ENCODE results near the gene OSBP2. TPM values are rescaled to one million over a fixed set of nuclear protein-coding genes. Genes with fewer than 3 reads are reported as not detected.

OSBP2 gene
- total and polyA plus RNA-seq, 2 of the 13 experiments (the other 11 are each of a cell fraction or from before 2014, with no cell fraction given): 5.0 to 7.7 TPM

DNA sequence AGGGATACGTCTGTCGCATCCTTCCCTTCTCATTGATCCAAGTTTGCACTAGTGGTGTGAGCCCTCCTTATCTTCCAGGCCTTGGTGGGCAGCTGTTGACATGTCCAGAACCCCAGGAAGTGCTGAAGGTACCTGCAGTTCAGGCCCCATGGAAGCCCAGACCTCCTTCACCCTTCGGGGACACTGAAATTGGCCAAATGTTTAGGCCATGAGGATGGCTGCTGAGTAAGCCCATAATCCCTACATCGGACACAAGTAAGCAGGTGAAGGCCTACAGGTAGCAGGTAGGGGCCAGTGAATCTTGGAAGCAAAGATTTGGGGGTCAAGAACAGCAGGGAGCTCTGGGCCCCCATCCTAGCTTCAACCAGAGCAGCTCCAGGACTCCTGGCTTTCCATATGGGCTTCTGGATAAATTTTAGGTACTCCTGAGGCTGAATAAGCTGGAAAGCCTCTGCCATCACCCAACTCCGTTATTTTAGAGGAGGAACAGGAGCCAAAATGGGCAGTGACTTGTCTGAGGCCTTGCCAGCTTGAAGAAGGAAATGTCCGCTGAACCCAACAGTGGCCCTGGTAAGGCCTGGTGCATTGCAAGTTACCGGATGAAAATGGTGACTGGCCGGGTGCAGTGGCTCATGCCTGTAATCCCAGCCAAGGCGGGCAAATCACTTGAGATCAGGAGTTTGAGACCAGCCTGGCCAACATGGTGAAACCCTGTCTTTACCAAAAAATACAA is 228.7 kb downstream of the OSBP2 start:
- in situ Hi-C loops (cut with HindIII; ENCODE audit: extremely low pct_ligation_motif_present, low pct_unique_long_range_greater_than_20kb) (loop anchor here (5.0 kb wide), 1 partner anchor 161 kb away; no protein-coding TSS in a partner anchor), intact Hi-C loops (cut with micrococcal nuclease; ENCODE audit: unreplicated experiment) (no loop called here)

DNA sequence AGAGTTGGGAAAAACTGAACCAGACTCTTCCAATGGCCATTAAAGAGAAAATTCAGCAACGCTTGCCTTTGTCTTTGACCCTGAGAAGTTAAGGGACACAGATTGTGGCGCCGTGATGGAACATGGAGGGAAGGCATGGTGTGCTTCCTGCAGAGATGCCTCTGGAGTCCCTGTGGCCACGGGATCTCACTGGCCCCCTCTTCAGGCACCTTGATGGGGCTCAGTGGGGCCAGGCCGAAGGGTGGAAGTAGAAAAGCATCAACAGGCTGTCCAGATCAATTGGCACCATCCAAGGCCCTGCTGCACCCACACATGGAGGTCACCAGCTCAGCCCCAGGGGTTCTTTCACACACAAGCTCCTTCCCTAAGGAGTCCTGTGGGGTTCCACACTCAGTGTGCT is 231.0 kb downstream of the OSBP2 start:
- no peaks in the 10 kb centered on the region; the same call in 1 of the 2 replicates for H4K20me1 ChIP-seq (ENCODE audit: insufficient read depth, low read length)
- DNase-seq (ENCODE audit: low spot score) (no peak), ATAC-seq (no peak), FAIRE-seq (no peak)
- H3K9me3 ChIP-seq (ENCODE audit: low read length): no peaks in the 10 kb centered on the region
- 0 out of 2 replicates have a peak, but pooled peaks cover 5% of the 10 kb centered on the region for H3K4me1 ChIP-seq (ENCODE audit: insufficient read depth, low read length)
- H3K79me2 ChIP-seq (ENCODE audit: insufficient read depth, low read length): no peaks in the 10 kb centered on the region
- no peak overlapping the region for H3K9ac ChIP-seq (ENCODE audit: insufficient read depth, low read depth, low read length)
- no peak overlapping the region for H3K4me3 ChIP-seq (replicated peaks in 1 of 3; ENCODE audit: insufficient read depth in 1 of 3, low read depth in 2 of 3, low read length in 3 of 3)
- ChIA-PET CTCF (ENCODE audit: low intra/inter-chr PET ratio, low total read pairs) (no interaction called here), POLR2A (interaction anchor here (1.9 kb wide), 1 partner anchor 43 kb away, joined by 5 read pairs; the partner anchor contains the start of genes MORC2 and TUG1)
- H3K4me2 ChIP-seq (ENCODE audit: low read depth, low read length): no peak overlapping the region
- intact Hi-C loops (cut with micrococcal nuclease; ENCODE audit: unreplicated experiment): no loop called here
- H3K27ac ChIP-seq (ENCODE audit: extremely low read length, insufficient read depth, low read length): no peak overlapping the region
- H3K27me3 ChIP-seq (ENCODE audit: control insufficient read depth in 1 of 2, insufficient read depth in 2 of 2, low read length in 2 of 2): no peaks in the 10 kb centered on the region
- no TSS peak for BruUV-seq (replicated peaks)
- WGBS (ENCODE audit: low lambda C conversion rate): 100% methylated on average over 3 of the region's 5 CpGs
- peaks cover 25 to 56% of the 10 kb centered on the region in 2 experiments for H3K36me3 ChIP-seq (replicated peaks in 1 of 2; ENCODE audit: control insufficient read depth in 1 of 2, insufficient read depth in 2 of 2, low read length in 2 of 2)
- in situ Hi-C loops (cut with HindIII; ENCODE audit: extremely low pct_ligation_motif_present, low pct_unique_long_range_greater_than_20kb): no loop called here
- no peak overlapping the region for H2AFZ ChIP-seq (ENCODE audit: low read length)
- TF ChIP-seq TRIM24 (CRISPR knock-in tag; IDR thresholded peaks at IDR 0.05): no peak
- TF ChIP-seq ARHGAP35 (CRISPR knock-in tag; IDR thresholded peaks at IDR 0.05; ENCODE audit: borderline replicate concordance): no peak
- no peak for TF ChIP-seq ZNF3 (CRISPR knock-in tag; IDR thresholded peaks at IDR 0.05)
- TF ChIP-seq, protein P1, sequence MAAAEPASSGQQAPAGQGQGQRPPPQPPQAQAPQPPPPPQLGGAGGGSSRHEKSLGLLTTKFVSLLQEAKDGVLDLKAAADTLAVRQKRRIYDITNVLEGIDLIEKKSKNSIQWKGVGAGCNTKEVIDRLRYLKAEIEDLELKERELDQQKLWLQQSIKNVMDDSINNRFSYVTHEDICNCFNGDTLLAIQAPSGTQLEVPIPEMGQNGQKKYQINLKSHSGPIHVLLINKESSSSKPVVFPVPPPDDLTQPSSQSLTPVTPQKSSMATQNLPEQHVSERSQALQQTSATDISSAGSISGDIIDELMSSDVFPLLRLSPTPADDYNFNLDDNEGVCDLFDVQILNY (CRISPR knock-in tag; conservative IDR thresholded peaks at IDR 0.05): no peak
- no peak for TF ChIP-seq HNF4A (CRISPR knock-in tag; IDR thresholded peaks at IDR 0.05)
- TF ChIP-seq ZFP36L1 (CRISPR knock-in tag; IDR thresholded peaks at IDR 0.05): no peak
- TF ChIP-seq, protein P2, sequence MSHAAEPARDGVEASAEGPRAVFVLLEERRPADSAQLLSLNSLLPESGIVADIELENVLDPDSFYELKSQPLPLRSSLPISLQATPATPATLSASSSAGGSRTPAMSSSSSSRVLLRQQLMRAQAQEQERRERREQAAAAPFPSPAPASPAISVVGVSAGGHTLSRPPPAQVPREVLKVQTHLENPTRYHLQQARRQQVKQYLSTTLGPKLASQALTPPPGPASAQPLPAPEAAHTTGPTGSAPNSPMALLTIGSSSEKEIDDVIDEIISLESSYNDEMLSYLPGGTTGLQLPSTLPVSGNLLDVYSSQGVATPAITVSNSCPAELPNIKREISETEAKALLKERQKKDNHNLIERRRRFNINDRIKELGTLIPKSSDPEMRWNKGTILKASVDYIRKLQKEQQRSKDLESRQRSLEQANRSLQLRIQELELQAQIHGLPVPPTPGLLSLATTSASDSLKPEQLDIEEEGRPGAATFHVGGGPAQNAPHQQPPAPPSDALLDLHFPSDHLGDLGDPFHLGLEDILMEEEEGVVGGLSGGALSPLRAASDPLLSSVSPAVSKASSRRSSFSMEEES (CRISPR knock-in tag; IDR thresholded peaks at IDR 0.05): no peak
- TF ChIP-seq SETDB1 (CRISPR knock-in tag; IDR thresholded peaks at IDR 0.05; ENCODE audit: borderline replicate concordance): no peak
- TF ChIP-seq HDAC6 (IDR thresholded peaks at IDR 0.05; ENCODE audit: low read depth, low read length): no peak
- no peak for TF ChIP-seq PTBP1 (IDR thresholded peaks at IDR 0.05; ENCODE audit: low read depth, low read length, poor library complexity, severe bottlenecking)

More for the DNA sequence above, 228.7 kb downstream of the OSBP2 start:
- H3K27me3 ChIP-seq (ENCODE audit: control insufficient read depth in 1 of 2, insufficient read depth in 2 of 2, low read length in 2 of 2): no peaks in the 10 kb centered on the region
- H3K4me1 ChIP-seq (ENCODE audit: insufficient read depth, low read length): 0 out of 2 replicates have a peak, but pooled peaks cover 5% of the 10 kb centered on the region
- TF ChIP-seq PAF1 (CRISPR knock-in tag; IDR thresholded peaks at IDR 0.05): peak; percentile 51; the same call in 1 of the 2 replicates
- TF ChIP-seq CBX1 (IDR thresholded peaks at IDR 0.05; ENCODE audit: low read depth): no peak
- TF ChIP-seq RBM22 (optimal IDR thresholded peaks at IDR 0.05; ENCODE audit: low read length): peak; percentile 69
- no peaks in the 10 kb centered on the region for H3K79me2 ChIP-seq (ENCODE audit: insufficient read depth, low read length)
- H3K9ac ChIP-seq (ENCODE audit: insufficient read depth, low read depth, low read length): no peak overlapping the region
- no peak overlapping the region for H2AFZ ChIP-seq (ENCODE audit: low read length)
- H3K27ac ChIP-seq (ENCODE audit: extremely low read length, insufficient read depth, low read length): no peak overlapping the region
- WGBS (ENCODE audit: low lambda C conversion rate): 96% methylated on average over 9 of the region's 9 CpGs
- no peak overlapping the region for H3K4me2 ChIP-seq (ENCODE audit: low read depth, low read length)
- CTCF ChIA-PET (ENCODE audit: low intra/inter-chr PET ratio, low total read pairs): no interaction called here
- FAIRE-seq (no peak), ATAC-seq (no peak), DNase-seq (ENCODE audit: low spot score) (no peak)
- POLR2A ChIA-PET: no interaction called here
- BruUV-seq (replicated peaks): no TSS peak
- H3K4me3 ChIP-seq (replicated peaks in 1 of 3; ENCODE audit: insufficient read depth in 1 of 3, low read depth in 2 of 3, low read length in 3 of 3): no peak overlapping the region
- H3K36me3 ChIP-seq (replicated peaks in 1 of 2; ENCODE audit: control insufficient read depth in 1 of 2, insufficient read depth in 2 of 2, low read length in 2 of 2): peaks cover 17 to 38% of the 10 kb centered on the region in 2 experiments; a peak in 4 of 5 replicates
- H3K9me3 ChIP-seq (ENCODE audit: low read length): no peaks in the 10 kb centered on the region
- no peaks in the 10 kb centered on the region; the same call in 1 of the 2 replicates for H4K20me1 ChIP-seq (ENCODE audit: insufficient read depth, low read length)
